GM21825 (cell line): Measurements from ENCODE around the gene GNS.
"Not testable (repeated sequence)": the region's sequence is repeated elsewhere in the genome, so short reads cannot be mapped to it uniquely, and the experiment has no call there.

Experiments
- ATAC-seq: cut with Tn5 transposase; IDR thresholded peaks from one replicate; pipeline ENCODE4 v1.9.1; 2021; ENCODE audit warnings: mild to moderate bottlenecking, moderate library complexity; ENCODE audit not compliant: unreplicated experiment

The GNS gene

DNA sequence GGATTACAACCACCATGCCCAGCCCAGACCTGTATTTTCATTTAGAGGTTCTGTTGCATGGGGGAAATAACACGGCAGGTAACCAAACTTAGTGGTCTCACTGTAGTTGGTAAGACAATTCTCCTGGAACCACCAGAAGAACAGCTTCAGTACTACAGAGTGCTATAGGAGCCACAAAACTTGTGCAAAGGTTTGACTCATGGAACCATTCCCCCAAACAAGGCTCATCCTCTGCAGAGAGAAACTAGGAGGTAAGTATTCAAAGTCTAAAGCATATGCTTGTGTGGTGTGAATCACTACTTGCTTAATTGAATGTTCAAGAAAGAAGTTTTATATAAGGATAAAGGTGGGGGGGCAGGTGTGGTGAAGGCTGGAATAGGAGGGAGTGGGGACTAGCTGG is 58.7 kb downstream of the GNS start:
- no peak for ATAC-seq

DNA sequence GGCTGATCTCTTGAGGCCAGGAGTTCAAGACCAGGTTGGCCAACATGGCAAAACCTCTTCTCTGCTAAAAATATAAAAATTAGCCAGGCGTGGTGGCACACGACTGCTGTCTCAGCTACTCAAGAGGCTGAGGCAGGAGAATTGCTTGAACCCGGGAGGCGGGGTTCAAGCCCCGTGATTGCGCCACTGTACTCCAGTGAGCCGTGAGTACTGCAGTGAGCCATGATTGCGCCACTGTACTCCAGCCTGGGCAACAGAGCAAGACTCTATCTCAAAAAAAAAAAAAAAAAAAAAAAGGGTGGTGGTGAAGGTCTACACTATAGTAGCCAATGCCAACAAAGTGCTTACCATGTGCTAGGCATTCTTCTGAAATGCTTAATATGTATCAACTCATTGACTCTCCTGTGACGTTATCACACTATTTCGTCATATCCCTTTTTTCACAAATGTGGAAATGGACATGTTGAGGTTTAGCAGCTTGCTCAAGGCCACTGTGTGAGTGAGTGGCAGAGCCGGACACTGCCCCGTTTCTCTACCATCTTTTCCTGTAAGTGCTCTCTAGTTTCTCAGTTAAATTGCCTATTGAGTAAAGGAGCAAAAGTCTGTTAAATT is 59.6 kb downstream of the GNS start:
- ATAC-seq = no peak

DNA sequence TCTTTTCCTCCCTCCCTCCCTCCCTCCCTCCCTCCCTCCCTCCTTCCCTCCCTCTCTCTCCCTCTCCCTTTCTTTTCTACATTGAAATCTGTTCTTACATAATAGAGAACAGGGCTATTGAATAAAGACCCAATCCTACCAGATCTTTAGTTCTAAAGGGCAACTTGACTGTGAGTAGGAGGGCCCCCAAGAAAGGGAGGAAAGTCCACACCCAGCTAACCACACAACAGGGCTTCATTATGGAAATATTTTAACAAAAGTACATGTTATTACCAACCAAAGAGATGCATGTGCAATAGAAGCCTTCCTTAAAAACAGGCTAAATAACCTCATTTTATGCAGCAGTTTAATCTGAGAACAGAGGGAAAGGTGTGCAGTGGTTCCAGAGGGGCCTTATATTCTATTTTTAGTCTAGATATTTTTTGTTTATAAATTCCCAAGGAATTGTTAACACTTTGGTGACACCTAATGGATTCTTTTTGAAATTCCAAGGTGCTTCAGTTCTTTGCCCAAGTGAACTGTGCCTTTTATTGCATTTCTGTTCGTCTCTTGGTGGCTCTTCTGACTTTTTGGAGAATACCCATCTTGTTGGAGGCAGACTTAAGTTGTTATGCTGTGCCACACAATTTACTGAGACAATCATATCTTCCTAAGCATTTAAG is 63.0 kb downstream of the GNS start:
- no peak for ATAC-seq

DNA sequence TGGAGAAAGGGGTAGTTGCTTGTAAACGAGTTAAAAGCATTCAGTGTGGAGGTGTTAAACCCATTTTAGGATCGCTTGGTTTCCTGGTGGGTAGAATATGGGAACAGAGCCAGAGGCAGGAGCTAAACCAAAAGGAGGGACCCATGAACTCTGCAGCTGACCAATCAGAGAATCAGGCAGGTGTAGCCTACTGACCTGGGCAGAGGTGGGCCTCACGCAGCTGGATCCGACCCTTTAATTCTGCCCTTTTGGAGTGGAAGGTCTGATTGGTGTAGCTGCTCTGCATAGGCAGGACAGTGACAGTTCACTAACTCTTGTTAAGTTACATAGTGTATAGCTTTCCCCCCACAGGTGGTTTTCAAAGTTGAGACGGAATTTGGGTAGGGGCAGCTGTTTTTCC is 63.7 kb downstream of the GNS start:
- no peak for ATAC-seq

DNA sequence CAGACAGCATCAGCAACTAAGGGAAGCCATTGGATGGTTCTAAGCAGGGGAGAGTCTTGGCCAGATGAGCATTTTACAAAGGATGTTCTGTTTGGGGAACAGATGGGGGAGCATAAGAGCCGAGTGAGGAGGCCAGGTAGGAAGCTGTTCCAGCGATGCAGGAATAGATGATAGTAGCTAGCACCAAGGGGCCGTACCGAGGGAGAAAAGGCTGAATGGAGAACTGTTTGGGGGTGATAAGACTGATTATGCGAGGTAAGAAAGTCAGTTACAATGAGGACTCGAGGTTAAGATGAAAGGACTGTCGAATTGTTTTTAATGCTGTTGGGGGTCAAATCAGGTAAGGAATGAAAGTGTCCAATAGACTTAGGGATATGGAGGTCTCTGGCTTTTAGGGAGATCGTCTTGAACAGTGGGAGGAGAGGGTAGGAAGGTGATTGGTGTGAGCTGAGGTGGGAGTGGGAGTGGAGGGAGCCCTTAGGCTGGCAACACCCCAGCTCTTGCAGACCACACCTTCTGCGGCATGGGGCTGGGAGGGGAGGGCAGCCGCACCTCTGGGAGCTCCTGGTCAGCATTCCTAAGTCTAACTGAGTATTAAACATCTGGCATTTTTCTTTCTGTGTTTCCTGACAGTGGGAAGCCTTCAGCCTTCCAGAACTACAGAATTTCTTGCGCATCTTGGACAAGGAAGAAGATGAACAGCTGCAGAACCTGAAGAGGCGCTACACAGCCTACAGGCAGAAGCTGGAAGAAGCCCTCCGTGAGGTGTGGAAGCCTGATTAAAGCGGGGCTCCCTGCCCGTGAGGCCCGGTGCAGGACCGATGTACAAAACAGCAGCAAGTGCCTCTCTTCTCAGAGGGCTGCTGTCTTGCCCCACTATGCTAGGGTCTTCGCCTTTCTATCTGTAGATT is 64.8 kb downstream of the GNS start:
- ATAC-seq = no peak

DNA sequence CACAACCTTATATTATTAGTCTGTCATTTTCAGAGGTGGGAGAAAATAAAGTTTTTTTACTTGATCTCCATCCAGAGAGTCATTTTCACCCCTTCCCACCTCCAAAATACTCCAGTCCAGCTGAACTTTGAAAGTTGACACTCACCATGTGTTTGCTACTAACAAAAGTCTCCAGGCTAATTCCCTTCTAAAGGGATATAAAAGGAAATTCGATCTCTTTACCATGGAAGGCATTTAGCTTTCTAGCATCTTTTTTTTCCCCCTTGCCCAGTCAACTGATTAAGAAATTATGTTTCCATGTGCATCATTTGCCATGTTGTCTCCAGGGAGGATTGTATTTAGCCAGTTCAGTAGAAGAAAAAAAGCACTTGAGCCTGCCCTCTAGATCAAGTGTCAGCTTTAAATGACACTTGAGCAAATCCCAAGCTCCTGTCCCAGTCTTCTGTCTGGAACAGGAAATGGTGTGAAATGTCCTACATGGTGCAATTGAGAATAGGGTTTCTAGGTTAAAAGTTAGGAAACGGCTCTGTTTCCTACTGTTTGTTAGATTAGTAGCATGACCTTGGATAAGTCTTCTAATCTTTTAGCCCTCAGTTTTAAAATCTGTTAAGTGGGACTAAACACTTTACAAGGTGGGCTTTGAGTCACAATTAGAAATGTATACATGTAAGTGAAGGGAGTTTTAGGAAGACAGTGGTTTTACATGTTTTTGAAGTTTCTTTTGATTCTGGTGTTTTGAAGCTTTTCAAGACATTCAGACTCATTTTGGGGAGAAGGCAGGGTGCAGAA is 67.2 kb downstream of the GNS start:
- no peak for ATAC-seq

DNA sequence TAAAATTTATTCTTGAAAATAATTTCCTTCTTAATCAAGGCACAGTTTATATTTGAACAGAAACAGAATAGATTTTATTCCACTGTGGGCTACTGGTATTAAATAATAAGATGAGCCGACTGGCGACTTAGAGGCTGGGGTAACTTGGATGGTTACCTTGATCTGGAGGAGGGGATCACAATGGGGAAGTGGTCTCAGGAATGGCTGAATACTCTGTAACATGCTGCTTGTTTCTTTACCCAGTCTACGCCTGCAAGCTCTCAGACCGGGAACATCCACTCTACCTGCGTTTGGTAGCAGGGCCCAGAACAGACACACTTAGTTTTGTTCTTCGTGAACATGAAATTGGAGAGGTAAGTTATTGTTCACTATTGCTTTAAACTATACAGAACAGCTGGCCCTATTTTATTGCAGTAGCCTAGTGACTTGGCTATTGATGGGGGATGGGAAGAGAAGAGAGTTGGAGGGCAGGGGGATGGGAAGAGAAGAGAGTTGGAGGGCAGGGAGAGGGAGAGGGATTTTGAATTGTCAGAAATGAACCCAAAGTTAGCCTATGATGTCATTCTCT is 67.9 kb downstream of the GNS start:
- no peak for ATAC-seq

DNA sequence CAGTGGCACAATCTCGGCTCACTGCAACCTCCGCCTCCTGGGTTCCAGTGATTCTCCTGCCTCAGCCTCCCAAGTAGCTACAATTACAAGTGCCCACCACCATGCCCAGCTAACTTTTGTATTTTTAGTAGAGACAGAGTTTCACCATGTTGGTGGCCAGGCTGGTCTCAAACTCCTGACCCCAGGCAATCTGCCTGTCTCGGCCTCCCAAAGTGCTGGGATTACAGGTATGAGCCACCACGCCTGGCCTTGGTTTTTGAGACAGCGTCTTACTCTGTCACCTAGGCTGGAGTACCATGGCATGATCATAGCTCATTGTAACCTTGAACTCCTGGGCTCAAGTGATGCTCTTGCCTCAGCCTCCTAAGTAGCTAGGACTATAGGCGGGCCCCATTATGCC is 69.0 kb downstream of the GNS start:
- not testable (repeated sequence) for ATAC-seq

DNA sequence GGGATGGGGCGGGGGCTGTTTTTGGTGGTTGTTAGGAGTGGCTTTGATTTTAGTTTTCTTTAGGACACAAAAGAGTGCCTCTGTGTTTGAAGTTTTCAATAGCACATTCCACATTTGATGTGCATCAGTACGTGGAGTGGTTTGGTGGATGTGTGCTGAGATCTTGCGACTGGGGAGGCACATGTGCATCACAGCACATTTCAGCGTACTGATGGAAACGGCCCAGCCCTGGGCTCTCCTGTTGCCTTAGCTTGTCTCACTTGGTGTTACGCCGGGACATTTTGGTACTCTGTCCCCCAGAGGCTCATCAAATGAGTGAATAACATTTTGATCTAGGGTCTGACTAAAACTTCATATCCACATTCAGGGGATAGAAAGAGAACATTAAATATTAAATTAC is 70.5 kb downstream of the GNS start:
- no peak for ATAC-seq

DNA sequence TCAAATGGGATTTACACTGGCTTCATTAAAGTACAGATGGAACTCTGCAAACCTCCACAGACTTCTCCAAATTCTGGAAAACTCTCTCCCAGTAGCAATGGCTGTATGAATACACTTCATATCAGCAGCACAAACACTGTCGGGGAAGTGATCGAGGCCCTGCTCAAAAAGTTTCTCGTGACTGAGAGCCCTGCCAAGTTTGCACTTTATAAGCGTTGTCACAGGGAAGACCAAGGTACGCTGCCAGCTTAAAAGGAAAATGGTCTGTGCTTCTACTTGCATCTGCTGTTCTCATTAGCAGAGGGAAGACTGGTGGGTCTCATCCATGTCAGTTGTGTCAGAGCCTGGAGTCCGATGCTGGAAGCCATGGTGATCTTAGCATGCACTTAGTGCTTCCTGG is 71.0 kb downstream of the GNS start:
- ATAC-seq = no peak

DNA sequence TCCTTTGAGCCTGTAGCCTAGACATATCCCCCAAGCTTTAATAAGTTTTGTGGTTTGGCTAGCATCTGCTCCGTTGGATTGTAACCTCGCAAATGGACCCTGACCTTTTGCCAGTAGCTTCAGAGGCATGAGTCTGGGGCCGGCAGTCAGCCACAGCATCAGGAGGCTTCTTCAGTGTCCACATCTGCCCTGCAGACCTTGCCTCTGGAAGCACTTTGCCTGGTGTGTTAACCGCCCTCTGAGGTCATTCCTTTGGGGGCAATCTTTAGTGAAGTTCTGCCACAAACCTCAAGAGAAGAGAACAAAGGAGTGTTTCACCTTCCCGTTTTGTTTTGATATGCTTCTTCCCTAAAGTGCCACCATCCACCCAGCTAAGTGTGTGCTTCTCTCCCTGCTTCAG is 71.4 kb downstream of the GNS start:
- no peak for ATAC-seq

DNA sequence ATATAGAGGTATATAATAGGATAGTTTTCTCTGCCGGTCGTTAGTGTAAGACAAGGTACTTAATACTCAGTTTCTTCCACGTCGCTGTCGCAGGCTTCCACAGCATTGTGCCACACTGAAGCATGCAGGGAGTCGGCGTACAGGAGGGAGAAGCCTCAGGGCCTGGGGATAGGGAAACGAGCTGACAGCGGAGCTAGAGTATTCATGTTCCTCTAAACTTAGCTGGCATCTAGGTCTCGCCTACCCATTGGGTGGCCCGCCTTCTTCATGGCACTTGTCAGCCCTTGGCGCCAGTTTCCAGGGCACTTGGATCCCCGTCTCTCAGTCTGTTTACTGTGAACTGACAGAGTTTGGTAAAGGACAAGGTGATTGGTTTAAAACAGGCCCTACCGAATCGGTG is 73.6 kb downstream of the GNS start:
- no peak for ATAC-seq

DNA sequence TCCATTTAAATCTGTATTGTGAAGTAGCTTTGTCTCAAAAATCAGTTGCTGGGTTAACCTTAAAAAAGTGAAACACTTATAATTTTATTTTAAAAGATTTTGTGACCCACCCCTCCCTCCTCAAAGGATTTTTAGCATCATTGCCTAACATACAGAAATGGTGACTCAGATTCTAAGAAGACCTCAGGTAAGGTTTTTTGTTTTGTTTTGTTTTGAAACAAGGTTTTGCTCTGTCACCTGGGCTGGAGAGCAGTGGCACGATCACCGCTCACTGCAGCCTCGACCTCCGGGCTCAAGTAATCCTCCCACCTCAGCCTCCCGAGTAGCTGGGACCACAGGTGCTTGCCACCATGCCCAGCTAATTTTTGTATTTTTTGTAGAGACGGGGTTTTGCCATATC is 74.2 kb downstream of the GNS start:
- ATAC-seq = no peak

DNA sequence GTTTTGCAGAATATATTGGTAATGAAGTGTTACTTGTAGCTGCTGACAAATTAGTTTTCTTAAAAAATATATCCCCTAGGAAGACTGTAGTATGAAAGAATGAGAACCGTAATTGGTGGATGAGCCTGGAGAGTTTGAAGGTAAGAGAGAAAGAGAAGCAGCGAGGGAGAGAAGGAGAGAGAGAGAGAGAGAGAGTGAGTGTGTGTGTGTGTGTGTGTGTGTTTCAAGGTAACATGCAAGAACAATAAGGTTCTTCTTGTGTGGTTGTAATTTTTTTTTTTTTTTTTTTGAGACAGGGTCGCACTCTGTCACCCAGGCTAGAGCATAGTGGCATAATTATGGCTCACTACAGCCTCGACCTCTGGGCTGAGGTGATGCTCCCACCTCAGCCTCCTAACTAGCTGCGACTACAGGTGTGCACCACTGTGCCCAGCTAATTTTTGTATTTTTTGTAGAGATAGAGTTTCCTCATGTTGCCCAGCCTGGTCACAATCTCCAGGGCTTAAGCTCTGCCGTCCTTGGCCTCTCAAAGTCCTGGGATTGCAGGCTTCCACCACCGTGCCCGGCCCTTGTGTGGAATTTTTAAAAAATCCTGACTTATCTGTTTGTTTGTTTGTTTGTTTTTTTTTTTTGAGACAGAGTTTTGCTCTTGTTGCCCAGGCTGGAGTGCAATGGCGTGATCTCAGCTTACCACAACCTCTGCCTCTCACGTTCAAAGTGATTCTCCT is 75.2 kb downstream of the GNS start:
- ATAC-seq = no peak

DNA sequence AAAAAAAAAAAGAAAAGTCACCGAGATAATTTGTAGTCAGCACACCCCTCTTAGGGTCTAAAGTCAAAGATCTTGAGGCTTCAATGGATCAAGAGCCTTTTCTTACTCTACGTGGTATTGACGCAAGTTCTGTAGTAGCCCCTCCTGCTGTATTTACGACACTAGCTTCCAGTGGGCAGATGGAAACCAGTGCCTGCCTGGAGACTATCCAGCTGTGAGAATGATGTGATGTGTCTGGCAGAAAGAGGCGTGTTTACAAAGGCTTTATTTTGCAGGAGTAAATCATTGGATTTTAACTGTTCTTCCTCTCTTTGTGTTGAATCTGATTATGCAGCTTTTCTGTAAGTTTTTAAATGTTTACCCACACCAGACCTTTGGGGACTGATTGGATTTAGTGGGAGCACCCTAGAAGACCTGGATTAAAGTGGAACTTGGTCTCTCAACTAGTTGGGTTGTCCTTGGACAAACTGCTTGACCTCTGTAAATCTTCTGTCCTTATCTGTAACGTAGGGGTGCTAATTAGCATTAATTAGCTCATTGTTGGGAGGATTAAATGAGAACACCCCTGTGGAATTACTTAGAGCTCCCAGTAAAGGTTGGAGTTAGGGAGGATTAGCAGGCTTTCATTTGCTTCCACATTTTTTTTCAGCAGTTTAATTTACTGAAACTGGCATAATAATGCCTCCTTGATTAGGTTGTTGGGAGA is 76.5 kb downstream of the GNS start:
- no peak for ATAC-seq

DNA sequence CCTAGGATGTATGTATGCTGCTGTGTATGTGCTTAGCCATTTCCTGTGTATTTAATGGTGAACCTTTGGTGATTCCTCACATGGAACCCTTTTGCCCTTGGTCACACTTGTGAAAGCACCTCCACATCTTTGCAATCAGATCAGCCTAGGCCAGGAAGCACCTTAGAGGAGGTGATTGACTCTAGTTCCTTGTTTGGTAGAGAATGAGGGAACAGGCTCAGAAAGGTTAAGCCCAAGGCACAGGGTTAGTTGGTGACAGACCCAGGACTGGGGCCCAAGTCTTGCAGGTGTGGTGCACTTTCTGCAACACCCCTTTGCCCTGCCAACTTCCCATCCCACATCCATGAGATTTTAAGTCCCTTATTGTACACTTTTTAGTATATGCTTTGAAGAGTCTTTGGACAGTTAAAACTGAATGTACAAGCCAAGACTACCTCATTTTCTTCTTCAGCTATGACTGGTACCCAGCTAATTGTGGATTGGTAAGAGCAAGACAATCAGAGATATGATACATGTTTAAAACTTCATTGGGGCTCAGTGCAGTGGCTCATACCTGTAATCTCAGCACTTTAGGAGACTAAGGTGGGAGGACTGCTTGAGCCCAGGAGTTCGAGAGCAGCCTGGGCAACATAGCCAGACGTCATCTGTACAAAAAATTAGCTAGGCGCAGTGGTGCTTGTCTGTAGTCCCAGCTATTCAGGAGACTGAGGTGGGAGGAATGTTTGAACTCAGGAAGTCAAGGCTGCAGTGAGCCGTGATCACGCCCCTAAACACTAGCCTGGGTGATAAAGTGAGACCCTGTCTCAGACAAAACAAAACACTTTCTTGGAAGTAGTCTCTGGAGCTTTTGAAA is 77.8 kb downstream of the GNS start:
- no peak for ATAC-seq

DNA sequence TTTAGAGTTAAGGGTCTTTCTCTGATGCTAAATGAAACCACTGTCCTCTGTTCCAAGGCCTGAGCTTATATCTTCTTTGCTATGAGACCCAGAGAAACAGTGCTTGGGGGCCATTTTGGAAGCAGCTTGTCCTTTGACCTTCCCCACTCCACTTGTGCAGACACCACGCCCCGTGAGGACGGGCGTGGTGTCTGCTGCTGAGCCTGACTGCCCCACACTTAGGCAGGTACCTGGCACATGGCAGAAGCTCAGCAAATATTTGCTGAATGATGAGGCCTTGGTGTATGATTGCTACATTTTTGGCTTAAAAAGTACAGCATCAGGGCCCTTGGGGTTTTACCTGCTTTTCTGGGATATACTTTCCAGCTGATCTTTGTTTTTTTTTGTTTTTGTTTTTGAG is 79.0 kb downstream of the GNS start:
- ATAC-seq = no peak

DNA sequence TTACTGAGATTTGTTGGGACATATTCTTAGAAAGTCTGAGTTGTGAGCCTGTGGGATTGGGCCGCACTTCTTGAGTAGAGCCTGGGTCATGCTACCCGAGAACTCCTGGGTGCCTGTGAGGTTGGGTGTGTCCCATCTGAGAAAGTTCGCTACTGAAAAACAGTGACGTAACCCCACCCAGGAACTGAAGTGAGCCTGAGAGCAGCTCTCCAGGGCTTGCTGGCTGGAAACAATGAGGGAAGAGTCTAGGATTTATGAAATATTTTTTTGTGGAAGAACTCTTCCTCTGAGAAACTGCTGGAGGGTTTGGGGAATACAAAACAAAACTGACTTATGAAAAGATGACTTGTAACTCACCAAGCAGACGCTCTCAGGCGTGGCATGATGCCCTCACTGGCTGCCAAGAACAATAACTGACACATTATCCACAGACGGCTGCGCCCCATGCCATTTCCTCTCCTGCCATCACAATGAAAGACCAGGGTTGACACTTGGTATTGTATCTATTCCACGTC is 79.7 kb downstream of the GNS start:
- no peak for ATAC-seq

DNA sequence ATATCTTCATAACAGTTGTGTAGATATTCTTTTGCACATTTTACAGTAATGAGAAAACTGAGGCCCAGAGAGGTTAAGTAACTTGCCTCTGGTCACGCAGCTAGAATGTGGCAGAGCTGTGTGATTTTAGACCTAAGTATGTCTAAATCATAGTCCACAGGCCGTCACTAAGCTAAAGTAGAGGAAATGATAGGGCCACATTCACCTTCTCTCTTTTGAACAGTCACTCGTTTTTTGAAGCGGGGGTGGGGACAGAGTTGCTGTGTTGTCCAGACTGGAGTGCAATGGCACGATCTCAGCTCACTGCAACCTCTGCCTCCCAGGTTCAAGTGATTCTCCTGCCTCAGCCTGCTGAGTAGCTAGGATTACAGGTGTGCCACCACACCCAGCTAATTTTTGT is 80.4 kb downstream of the GNS start:
- no peak for ATAC-seq
